Testis (tissue), 3 donors: ENCODE measurements around the gene GPR137. TPM values are rescaled to one million over a fixed set of nuclear protein-coding genes. Genes with fewer than 3 reads are reported as not detected.

Experiments used
- DNase-seq: peaks from one replicate; pipeline ENCODE4 v3.0.0-alpha.2; 2019
- H3K27ac ChIP-seq, 2 donors: fragments of 200-600 bp; sonication (generic); one replicate each; pipeline ENCODE4 v1.5.1; 2019
- H3K27me3 ChIP-seq: fragments of 200-600 bp; sonication (generic); one replicate; pipeline ENCODE4 v1.5.1; 2019
- H3K36me3 ChIP-seq: fragments of 200-600 bp; sonication (generic); one replicate; pipeline ENCODE4 v1.5.1; 2017; ENCODE audit warnings: low read depth; ENCODE audit errors: missing control alignments
- H3K4me1 ChIP-seq: fragments of 200-600 bp; sonication (generic); one replicate; pipeline ENCODE4 v1.5.1; 2019
- H3K4me3 ChIP-seq, 2 donors: fragments of 200-600 bp; sonication (generic); one replicate each; pipeline ENCODE4 v1.5.1; 2017 to 2019
- H3K9me3 ChIP-seq: fragments of 200-600 bp; sonication (generic); one replicate; pipeline ENCODE4 v1.5.1; 2017
- CTCF ChIP-seq, 3 experiments: fragments of 450-650 bp in 2 of 3; fragments of 200-600 bp in 1 of 3; sonication (generic) in 1 of 3; IDR thresholded peaks; one replicate each; pipeline ENCODE4 v1.5.1; 2016 to 2019; ENCODE audit warnings: antibody characterized with exemption in 3 of 3, mild to moderate bottlenecking in 2 of 3, moderate library complexity in 1 of 3
- POLR2A ChIP-seq: fragments of 450-650 bp; IDR thresholded peaks from one replicate; pipeline ENCODE4 v1.6.1; 2017; ENCODE audit warnings: antibody characterized with exemption, mild to moderate bottlenecking, moderate library complexity
- WGBS, 2 donors: methylation state at CpG; one replicate each; pipeline ENCODE4 v1.1.5; 2018; 5-methylcytosine and 5-hydroxymethylcytosine counted together
- intact Hi-C: fragments of 100-400 bp; cut with DNase I; formaldehyde crosslinking; loops from one replicate; pipeline ENCODE4 v1.15.1; 2023; ENCODE audit warnings: low total_unique reads
- polyA plus RNA-seq: library from polyadenylated mRNA; stranded (reverse); fragments of 350-450 nt; fragmentation: Illumina TruSeq; extraction: RNeasy Lipid Tissue Mini Kit (QIAGEN cat#74804); gene quantifications from one replicate; pipeline ENCODE4 v1.2.3, GENCODE V29; 2014; ENCODE audit warnings: low read depth, low replicate concordance; ENCODE audit not compliant: insufficient read depth
- total RNA-seq, 2 donors: library from RNA; depleted of rRNA; stranded (reverse); fragments of >200 nt; gene quantifications; one replicate each; pipeline ENCODE4 v1.2.3, GENCODE V29; 2016

The GPR137 gene
- total and polyA plus RNA-seq, 3 donors from 2014 or later: 204 to 390 (median 230) TPM

GRCh38 chr11:64291752-64292459 is 6.3 kb downstream of the GPR137 start:
- peak overlapping the region; percentile 34 to 38 for H3K4me3 ChIP-seq
- no peak for DNase-seq
- intact Hi-C loops: loop anchor here (10.0 kb wide), 1 partner anchor 87 kb away; the partner anchor contains the start of gene FERMT3

GRCh38 chr11:64292460-64293254 is 7.0 kb downstream of the GPR137 start:
- intact Hi-C loops: loop anchor here (10.0 kb wide), 1 partner anchor 88 kb away; the partner anchor contains the start of gene FERMT3

More at GRCh38 chr11:64291752-64292459, 6.3 kb downstream of the GPR137 start:
- no peaks in the 10 kb centered on the region for H3K36me3 ChIP-seq
- H3K27ac ChIP-seq: no peak overlapping the region
- no peak for TF ChIP-seq CTCF (IDR thresholded peaks at IDR 0.05)
- TF ChIP-seq POLR2A: no peak
- H3K9me3 ChIP-seq: no peaks in the 10 kb centered on the region
- WGBS, 2 donors: 0 to 1% methylated on average over 3 to 49 of the region's 96 CpGs
- H3K4me1 ChIP-seq: peaks cover 17% of the 10 kb centered on the region
- H3K27me3 ChIP-seq: no peaks in the 10 kb centered on the region

GRCh38 chr11:64294774-64295173 is 9.1 kb downstream of the GPR137 start:
- H3K4me1 ChIP-seq: peaks cover 25% of the 10 kb centered on the region

More at GRCh38 chr11:64292460-64293254, 7.0 kb downstream of the GPR137 start:
- no peak for DNase-seq
- Histone ChIP-seq H3K9me3 (no peaks in the 10 kb centered on the region), H3K27me3 (no peaks in the 10 kb centered on the region), H3K27ac (no peak overlapping the region), H3K4me1 (peaks cover 16% of the 10 kb centered on the region), H3K36me3 (no peaks in the 10 kb centered on the region), H3K4me3 (peak overlapping the region; percentile 34 to 38)
- 26% methylated on average over 29 to 38 of the region's 42 CpGs for WGBS, 2 donors
- TF ChIP-seq POLR2A: no peak
- no peak for TF ChIP-seq CTCF (IDR thresholded peaks at IDR 0.05)

GRCh38 chr11:64295760-64296159 is 10.1 kb downstream of the GPR137 start:
- no peaks in the 10 kb centered on the region for H3K9me3 ChIP-seq
- no peak overlapping the region for H3K4me3 ChIP-seq
- no peaks in the 10 kb centered on the region for H3K27me3 ChIP-seq
- H3K36me3 ChIP-seq: no peaks in the 10 kb centered on the region
- intact Hi-C loops: loop anchor here (10.0 kb wide), 1 partner anchor 91 kb away; the partner anchor contains the start of gene FERMT3
- no peak for DNase-seq
- no peak overlapping the region for H3K27ac ChIP-seq
- H3K4me1 ChIP-seq: peaks cover 35% of the 10 kb centered on the region
- no peak for TF ChIP-seq CTCF (IDR thresholded peaks at IDR 0.05)
- TF ChIP-seq POLR2A: no peak
- 89 to 96% methylated on average over 4 of the region's 4 CpGs for WGBS, 2 donors

More at GRCh38 chr11:64294774-64295173, 9.1 kb downstream of the GPR137 start:
- Histone ChIP-seq H3K27ac (no peak overlapping the region), H3K4me3 (no peak overlapping the region), H3K36me3 (no peaks in the 10 kb centered on the region), H3K9me3 (no peaks in the 10 kb centered on the region), H3K27me3 (no peaks in the 10 kb centered on the region)
- TF ChIP-seq CTCF (IDR thresholded peaks at IDR 0.05) (no peak), POLR2A (no peak)
- WGBS, 2 donors: 31 to 32% methylated on average over 3 of the region's 3 CpGs
- intact Hi-C loops: loop anchor here (10.0 kb wide), 1 partner anchor 90 kb away; the partner anchor contains the start of gene FERMT3
- no peak for DNase-seq
